AG09309 (cell line): ENCODE data around the gene ATP2B3.
A peak's percentile ranks its signal among the peaks of the same experiment; 100 is the strongest.
"Not testable (repeated sequence)": the region's sequence is repeated elsewhere in the genome, so short reads cannot be mapped to it uniquely, and the experiment has no call there.

Experiments
- DNase-seq: peaks from one replicate; pipeline ENCODE4 v3.0.0-alpha.2; 2010; ENCODE audit warnings: low read depth
- H3K4me3 ChIP-seq: 2 replicates; pipeline ENCODE4 v1.5.1; 2011; ENCODE audit warnings: mild to moderate bottlenecking, low read depth, low read length, moderate library complexity; ENCODE audit not compliant: control insufficient read depth
- CTCF ChIP-seq: IDR thresholded peaks from 2 replicates; pipeline ENCODE4 v1.5.1; 2011; ENCODE audit warnings: mild to moderate bottlenecking, low read depth, low read length, inconsistent platforms; ENCODE audit not compliant: insufficient read depth, control insufficient read depth; ENCODE audit errors: missing control alignments

Gene ATP2B3

DNA sequence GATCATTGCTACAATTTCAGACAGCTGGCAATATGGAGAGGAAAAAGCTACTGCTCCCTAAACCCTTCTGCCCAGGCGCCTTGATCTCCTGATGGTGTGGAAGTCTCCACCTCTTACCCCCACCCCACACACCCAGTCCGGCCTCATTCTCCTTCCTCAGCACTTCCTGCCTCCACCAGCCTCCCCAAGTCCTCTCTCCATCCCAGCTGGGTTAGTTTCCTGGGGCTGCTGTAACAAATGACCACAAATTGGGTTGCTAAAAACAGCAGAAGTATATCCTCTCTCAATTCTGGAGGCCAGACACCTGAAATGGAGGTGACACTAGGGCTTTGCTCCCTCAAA is 82.6 kb downstream of the ATP2B3 start:
- H3K4me3 ChIP-seq = peak overlapping the region; percentile 58
- no peak for TF ChIP-seq CTCF
- DNase-seq = no peak

GRCh38 chrX:153600921-153601320 is 83.5 kb downstream of the ATP2B3 start:
- DNase-seq = no peak
- no peak overlapping the region for H3K4me3 ChIP-seq
- TF ChIP-seq CTCF = no peak

DNA sequence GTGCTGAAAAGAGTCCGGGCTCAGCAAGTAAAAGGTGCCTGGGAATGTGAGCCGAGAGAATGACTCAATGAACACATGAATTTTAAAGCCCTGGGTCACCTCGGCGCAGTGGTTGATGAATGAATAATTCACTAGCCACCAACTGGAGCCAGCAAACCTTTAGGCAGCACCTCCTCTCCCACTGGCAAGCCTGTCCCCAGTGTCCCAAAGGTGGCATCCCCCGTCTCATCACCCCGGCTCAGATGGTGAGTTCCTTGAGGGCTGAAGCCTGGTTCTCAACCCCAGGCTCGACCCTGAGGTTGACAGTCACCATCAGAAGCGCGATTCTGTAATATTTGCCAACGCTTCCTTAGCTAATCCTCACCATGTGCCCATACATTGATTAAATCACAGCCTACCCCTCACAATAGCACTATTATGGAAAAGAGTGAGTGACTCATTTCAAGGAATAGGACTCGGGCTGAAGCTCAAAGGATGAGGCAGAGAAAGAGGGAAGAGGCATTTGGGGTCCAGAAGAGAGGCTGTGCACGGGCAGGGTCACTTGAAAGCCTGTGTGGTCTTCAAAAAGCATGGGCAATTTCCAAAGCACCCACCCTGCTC is 84.2 kb downstream of the ATP2B3 start:
- DNase-seq = no peak
- H3K4me3 ChIP-seq = no peak overlapping the region
- TF ChIP-seq CTCF = no peak

DNA sequence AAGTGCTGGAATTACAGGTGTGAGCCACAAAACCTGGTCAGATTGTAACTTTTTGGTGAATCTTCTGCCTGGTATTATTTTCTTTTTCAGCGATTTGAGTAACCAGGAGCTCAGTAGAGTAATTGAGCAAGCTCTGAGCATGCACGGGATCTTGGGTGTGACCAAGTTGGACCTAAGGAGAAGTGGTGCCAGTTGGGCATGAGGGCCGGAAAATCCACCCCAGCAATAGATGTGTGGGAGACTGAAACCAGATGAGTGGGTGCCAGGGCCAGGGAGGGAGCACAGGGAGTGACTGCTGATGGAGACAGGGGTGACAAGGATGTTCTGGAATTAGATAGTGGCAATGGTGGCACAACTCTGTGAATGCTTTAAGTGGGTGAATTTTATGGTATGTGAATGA is 85.2 kb downstream of the ATP2B3 start:
- DNase-seq = no peak
- no peak for TF ChIP-seq CTCF

GRCh38 chrX:153603131-153603656 is 85.8 kb downstream of the ATP2B3 start:
- no peak for DNase-seq
- TF ChIP-seq CTCF = no peak
- no peak overlapping the region for H3K4me3 ChIP-seq

More for the DNA sequence above, 85.2 kb downstream of the ATP2B3 start:
- no peak overlapping the region for H3K4me3 ChIP-seq

DNA sequence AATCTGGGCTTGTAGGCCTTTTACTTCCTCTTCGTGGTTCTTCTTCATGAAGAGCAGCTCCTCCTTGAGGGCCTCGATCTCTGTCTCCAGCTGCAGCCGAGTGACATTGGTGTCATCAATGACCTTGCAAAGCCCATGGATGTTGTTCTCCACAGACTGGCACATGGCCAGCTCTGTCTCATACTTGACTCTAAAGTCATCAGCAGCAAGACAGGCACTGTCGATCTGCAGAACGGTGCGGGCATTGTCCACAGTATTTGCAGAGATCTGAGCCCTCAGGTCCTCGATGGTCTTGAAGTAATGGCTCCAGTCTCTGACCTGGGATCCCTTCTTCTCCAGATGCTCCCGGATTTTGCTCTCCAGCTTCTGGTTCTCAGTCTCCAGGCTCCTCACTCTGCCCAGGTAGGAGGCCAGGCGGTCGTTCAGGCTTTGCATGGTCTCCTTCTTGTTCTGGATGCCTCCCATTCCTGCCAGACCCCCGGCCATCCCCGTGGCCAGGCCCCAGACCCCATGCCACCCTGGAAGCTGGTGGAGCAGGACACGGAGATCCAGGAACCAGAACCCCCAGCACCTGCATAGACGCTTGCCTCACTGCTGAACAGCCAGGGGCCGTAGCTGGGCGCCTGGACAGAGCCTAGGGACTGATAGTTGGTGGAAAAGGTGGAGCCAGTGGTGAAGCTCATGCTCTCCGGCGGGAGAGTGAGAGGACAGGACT is 87.4 kb downstream of the ATP2B3 start:
- DNase-seq, H3K4me3 ChIP-seq: not testable (repeated sequence)

DNA sequence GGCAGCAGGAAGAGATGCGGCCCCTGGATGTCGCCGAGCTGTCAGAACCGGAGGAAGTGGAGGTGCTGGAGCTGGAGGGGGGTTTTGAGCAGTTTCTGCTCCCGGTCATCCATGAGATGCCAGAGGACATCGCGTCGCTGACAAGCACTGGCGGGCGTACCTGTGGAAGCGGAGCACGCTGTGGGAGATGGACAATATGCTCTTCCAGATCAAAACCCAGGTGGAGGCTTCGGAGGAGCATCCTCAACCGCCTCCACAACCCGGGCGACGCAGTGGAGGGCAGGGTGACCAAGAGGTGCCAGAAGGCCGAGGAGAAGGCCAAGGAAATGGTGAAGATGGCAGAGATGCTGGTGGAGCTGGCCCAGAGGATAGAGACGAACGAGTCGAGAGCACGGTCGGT is 89.1 kb downstream of the ATP2B3 start:
- TF ChIP-seq CTCF = no peak
- no peak overlapping the region for H3K4me3 ChIP-seq
- DNase-seq = no peak
